ENCODE results near the gene SF3B2.

SF3B2 gene

DNA sequence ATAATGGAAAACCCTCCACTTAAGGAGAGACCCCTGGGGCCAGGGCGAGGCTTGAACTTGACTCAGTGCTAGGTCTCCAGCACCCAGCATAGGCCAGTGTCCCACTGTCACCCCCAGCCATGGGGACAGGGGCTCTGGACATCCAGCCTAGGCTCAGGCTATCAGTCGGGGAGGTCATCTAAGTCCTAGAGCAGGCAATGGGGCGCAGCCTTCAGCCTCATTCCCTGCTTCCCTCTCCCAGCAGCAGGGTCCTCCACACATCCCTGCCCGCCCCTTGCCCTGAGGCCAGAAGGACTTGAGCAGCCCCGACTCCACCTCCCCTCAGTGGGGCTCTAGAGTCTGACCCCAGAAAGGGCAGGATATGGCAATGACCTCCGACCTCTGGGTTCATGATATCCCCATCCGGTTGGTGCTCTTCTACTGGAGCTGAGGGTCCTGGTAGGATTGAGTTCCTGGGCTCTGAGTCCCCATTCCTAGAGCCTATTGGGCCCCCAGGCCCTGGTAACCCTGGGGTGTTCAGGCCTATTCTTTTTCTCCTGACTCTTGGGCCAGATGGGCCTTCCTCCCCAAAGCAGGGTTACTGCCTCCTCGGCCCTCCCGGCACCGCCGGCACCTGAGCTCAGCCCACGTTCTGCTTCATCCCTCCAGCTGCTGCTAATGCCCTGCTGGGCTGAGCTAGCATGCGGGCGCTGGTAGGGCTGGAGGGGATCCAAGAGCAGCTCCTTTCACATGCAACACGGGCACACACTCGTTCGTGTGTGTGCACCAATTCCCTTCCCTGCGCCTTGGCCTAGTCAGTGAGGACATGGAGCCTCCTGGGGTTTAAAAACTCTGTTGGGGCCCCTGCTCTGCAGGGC, 36.0 kb upstream of the SF3B2 start:
- no peak for TF ChIP-seq POLR2A (IDR thresholded peaks at IDR 0.05; ENCODE audit: extremely low read depth, insufficient read length)
- TF ChIP-seq, protein P1, sequence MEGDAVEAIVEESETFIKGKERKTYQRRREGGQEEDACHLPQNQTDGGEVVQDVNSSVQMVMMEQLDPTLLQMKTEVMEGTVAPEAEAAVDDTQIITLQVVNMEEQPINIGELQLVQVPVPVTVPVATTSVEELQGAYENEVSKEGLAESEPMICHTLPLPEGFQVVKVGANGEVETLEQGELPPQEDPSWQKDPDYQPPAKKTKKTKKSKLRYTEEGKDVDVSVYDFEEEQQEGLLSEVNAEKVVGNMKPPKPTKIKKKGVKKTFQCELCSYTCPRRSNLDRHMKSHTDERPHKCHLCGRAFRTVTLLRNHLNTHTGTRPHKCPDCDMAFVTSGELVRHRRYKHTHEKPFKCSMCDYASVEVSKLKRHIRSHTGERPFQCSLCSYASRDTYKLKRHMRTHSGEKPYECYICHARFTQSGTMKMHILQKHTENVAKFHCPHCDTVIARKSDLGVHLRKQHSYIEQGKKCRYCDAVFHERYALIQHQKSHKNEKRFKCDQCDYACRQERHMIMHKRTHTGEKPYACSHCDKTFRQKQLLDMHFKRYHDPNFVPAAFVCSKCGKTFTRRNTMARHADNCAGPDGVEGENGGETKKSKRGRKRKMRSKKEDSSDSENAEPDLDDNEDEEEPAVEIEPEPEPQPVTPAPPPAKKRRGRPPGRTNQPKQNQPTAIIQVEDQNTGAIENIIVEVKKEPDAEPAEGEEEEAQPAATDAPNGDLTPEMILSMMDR (IDR thresholded peaks at IDR 0.05; ENCODE audit: low read depth, low read length), result no peak
- TF ChIP-seq, protein P2, sequence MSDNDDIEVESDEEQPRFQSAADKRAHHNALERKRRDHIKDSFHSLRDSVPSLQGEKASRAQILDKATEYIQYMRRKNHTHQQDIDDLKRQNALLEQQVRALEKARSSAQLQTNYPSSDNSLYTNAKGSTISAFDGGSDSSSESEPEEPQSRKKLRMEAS (IDR thresholded peaks at IDR 0.05; ENCODE audit: low read depth, low read length), result no peak
- TF ChIP-seq MYC (IDR thresholded peaks at IDR 0.05; ENCODE audit: low read depth, low read length), result no peak
- no peak for DNase-seq (ENCODE audit: low read depth)
- H3K4me3 ChIP-seq (ENCODE audit: low read depth, low read length), result no peak overlapping the region

DNA sequence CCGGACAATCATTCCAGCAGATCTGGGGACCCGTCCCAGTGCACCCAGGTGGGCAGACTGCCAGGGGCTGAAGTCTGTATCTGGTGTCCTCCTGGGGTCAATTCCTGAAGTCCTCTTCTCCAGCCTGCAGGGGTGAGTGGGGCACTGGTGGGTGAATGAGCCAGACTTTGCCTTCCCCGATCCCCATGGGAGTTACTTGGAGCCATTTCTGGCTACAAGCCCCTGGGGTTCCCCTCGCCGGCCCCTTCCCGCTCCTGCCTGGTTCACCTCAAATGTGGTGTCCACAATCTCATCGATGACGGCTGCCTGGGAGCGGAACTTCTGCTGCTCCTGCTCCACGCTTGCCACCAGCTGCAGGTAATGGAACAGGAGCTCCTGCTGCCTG, 35.4 kb upstream of the SF3B2 start:
- TF ChIP-seq, protein P2 (IDR thresholded peaks at IDR 0.05; ENCODE audit: low read depth, low read length), result no peak
- TF ChIP-seq POLR2A (IDR thresholded peaks at IDR 0.05; ENCODE audit: extremely low read depth, insufficient read length) (no peak), MYC (IDR thresholded peaks at IDR 0.05; ENCODE audit: low read depth, low read length) (no peak)
- TF ChIP-seq, protein P1 (IDR thresholded peaks at IDR 0.05; ENCODE audit: low read depth, low read length), result no peak
- DNase-seq (ENCODE audit: low read depth), result no peak
- no peak overlapping the region for H3K4me3 ChIP-seq (ENCODE audit: low read depth, low read length)

DNA sequence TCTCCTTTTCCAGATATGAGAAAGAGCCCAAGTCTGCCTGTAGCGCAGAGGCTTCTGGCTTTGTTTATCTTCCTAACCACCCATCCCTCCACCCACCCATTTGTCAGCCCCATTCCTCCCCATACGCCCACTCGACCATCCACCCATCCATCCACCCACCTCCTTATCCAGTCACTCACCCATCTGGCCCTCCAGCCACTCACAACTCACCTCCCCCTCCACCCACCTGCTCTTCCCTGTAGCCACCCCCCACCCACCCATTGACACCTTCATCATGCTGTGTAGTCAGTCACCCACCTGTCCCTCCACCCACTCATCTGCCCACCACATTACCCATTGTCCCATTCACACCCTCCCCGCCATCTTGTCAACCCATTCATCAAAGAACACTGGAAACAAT, 34.8 kb upstream of the SF3B2 start:
- TF ChIP-seq MYC (IDR thresholded peaks at IDR 0.05; ENCODE audit: low read depth, low read length) (no peak), POLR2A (IDR thresholded peaks at IDR 0.05; ENCODE audit: extremely low read depth, insufficient read length) (no peak)
- TF ChIP-seq, protein P2 (IDR thresholded peaks at IDR 0.05; ENCODE audit: low read depth, low read length), result no peak
- TF ChIP-seq, protein P1 (IDR thresholded peaks at IDR 0.05; ENCODE audit: low read depth, low read length), result no peak
- H3K4me3 ChIP-seq (ENCODE audit: low read depth, low read length), result no peak overlapping the region
- no peak for DNase-seq (ENCODE audit: low read depth)

DNA sequence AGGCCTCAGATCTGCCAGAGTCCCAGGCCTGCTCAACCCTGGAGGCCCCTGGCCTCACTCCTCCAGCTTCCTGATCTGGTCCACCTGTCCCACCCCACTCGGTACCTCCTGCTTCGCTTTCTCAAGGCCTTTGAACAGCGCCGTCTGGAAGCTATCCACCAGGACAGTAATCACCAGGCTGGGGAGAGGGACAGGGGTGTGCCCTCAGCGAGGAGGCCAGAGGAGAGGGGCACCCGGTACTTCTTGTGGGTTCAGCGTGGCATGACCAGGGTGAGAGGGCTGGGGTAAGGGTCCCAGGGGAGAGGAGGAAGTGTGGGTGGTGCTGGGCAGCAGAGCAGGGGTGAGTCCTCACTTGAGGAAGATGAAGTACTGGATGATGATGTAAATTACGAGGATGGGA, 32.0 kb upstream of the SF3B2 start:
- TF ChIP-seq POLR2A (IDR thresholded peaks at IDR 0.05; ENCODE audit: extremely low read depth, insufficient read length) (no peak), MYC (IDR thresholded peaks at IDR 0.05; ENCODE audit: low read depth, low read length) (no peak)
- TF ChIP-seq, protein P1 (IDR thresholded peaks at IDR 0.05; ENCODE audit: low read depth, low read length), result no peak
- TF ChIP-seq, protein P2 (IDR thresholded peaks at IDR 0.05; ENCODE audit: low read depth, low read length), result no peak
- DNase-seq (ENCODE audit: low read depth), result peak; percentile 40
- no peak overlapping the region for H3K4me3 ChIP-seq (ENCODE audit: low read depth, low read length)

DNA sequence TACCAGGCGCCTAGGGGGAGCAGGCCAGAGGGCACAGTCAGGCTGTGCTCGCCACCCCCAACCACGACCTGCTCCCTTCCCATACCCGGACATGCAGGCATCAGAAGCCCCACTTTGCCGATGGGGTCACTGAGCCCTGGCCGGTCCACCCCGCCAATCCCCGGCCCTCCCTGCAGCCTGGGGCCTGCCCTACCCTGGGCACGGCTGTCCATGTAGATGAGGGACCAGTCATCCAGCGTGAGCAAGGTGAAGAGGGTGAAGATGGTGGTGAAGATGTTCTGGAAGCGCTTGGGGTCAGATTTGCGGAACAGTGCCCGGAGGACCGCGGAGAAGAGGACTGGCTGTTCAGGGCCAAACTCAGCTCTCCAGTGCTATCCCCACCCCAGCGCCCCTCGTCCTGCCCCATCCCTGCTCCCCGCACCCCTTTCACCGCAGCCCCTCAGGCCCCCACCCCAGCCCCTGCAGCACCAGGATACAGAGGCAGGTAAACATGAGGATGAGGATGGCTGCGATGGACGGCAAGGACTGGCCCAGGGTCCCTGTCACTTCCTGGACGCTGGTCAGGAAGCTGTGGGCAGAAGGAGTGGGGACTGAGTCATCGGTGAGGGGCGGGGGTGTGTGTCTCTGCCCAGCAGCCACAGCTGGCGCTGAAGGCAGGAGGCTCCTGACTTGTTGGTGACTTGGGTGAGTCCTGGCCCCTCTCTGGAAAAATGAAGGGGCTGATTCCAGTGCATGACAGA, 31.4 kb upstream of the SF3B2 start:
- TF ChIP-seq, protein P1 (IDR thresholded peaks at IDR 0.05; ENCODE audit: low read depth, low read length), result no peak
- TF ChIP-seq, protein P2 (IDR thresholded peaks at IDR 0.05; ENCODE audit: low read depth, low read length), result peak; percentile 69
- TF ChIP-seq MYC (IDR thresholded peaks at IDR 0.05; ENCODE audit: low read depth, low read length), result peak; percentile 20; the same call in 1 of the 2 replicates
- no peak for TF ChIP-seq POLR2A (IDR thresholded peaks at IDR 0.05; ENCODE audit: extremely low read depth, insufficient read length)
- no peak overlapping the region for H3K4me3 ChIP-seq (ENCODE audit: low read depth, low read length)
- DNase-seq (ENCODE audit: low read depth), result peak; percentile 94

Data from NB4 (cell line).